Amygdala (tissue), 56 donors: Measurements from ENCODE around the gene COPB2.
A peak's percentile ranks its signal among the peaks of the same experiment; 100 is the strongest.

Experiments
- DNase-seq, 56 donors: peaks; one replicate each; lab custom pipeline; 2025; lab: John Stamatoyannopoulos, UW

COPB2 gene

GRCh38 chr3:139329364-139329850, 60.0 kb downstream of the COPB2 start:
- DNase-seq = peak in 53 of 56 donors; percentile 26 to 90 (median 66)

DNA sequence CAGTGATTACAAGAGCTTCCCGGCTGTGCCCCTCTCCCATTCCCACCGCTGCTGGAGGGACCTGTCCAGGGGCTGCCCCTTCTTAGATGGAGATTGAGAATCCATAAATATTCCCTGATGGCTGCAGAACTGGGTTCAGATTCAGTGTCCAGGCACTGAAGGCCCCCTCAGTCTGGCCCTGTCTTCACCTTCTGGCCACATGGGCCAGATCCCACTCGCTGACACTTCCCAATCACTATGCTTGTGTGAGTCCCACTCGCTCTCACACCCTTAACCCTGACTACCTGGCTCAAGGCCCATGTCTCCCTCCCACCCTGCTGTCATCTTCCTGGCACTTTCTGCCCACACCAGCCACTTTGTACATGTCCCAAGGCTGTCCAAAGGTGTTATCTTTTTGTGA, 61.1 kb downstream of the COPB2 start:
- DNase-seq = no peak

DNA sequence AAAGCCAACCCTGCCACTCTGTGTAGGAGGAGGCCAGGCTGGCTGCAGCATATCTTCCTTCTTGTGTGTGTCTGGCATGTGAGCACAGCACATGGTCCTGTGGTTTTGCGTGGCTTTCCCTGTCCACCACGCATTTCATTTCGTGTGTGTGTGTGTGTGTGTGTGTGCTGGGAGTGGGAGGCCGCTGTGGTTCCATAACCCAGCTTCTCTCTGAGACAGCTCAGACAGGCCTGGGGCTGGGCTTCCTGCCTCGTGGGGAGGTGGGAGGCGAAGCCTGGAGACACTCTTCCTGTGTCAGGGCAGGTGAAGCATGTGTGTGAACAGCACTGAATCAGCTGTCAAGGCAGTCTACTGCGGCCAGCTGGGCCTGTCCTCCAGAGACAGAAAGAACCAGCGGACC, 61.6 kb downstream of the COPB2 start:
- no peak for DNase-seq

- no peak for DNase-seq
These were observed 62.2 kb downstream of the COPB2 start for GRCh38 chr3:139327231-139327630.

DNA sequence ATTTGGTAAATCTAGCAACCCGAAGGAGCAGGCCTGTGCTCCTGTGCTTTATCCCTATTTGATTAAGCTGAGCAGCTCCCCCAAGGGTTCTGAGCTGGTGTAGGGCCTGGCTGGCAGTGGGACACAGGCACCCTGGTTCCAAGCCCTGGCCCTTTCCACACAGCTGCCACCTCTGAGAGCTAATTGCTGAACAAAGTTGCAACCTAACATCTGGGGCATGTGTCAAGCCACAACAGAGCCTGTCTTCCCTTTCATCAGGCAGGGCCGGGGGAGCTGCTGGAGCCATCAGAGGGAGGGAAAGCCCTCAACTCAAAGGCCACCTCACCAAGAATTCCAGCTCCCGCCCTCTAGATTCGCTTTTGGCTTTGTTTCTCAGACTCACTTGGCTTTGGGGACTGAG, 62.7 kb downstream of the COPB2 start:
- no peak for DNase-seq

DNA sequence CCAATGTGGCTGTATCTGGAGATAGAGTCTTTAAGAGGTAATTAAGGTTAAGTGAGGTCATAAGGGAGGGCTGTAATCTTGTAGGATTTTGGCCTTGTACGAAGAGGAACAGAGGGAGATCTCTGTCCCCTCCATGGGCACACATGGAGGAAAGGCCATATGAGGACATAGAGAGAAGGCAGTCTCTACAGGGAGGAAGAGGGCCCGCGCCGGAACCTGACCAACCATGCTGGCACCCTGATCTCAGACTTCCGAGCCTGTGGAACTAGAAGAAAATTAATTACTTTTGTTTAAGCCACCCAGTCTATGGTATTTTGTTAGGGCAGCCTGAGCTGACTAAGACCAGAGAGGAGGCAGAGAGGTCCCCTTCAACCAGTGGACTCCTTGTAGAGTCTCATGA, 63.3 kb downstream of the COPB2 start:
- DNase-seq = no peak

DNA sequence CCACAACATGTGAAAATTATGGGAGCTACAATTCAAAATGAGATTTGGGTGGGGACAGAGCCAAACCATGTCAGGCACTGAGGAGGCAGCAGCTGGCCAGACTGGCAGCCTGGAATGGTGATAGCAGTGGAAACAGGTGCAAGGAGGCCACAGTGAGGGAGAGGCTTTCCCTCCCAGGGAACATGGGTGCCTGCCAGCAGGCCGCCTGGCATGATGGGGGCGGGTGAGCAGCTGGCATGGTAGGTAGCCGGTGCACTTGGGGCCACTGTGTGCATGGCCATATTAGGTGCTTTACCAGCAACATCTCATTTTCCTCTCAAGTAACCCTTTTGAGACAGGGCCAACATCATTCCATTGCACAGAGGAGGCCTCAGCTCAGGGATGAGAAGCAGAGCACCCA, 63.9 kb downstream of the COPB2 start:
- DNase-seq = no peak

DNA sequence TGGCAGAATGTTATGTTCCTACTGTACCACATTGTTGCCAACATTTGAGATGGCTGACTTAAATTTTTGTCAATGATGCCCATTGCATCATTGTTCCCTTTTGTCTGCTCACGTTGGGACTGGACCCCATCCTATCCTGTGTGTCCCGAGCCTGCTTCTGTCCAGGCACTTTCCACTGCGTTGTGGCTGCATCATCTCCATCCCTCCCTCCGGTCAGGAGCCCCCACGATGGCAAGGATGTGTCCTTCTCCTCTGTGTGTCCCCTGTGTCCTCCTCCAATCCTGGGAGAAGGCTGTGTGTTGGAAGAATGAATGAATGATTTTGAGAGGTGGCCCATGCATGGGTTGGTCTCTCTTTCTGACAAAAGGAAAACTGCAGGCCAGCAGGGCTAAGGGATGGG, 65.0 kb downstream of the COPB2 start:
- no peak for DNase-seq

DNA sequence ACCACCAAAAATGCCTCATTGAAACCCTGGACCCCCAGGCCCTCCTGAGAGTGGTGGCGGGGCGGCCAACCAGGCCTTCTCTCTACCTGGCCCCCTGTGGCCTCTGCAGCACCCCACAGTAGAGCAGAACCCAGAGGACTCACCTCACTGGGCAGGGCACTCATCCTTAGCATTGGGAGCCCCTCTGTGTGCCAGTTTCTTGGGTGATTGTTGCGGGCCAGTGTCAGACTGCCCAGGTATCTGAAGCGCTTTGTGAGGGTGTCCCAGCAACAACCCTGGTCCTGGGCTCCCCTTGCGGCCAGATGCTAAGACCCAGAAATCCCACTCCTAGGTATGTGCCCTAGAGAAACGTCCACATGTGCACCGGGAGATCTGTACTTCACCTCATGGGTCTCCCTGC, 66.3 kb downstream of the COPB2 start:
- no peak for DNase-seq

GRCh38 chr3:139322346-139322745, 67.1 kb downstream of the COPB2 start:
- DNase-seq = no peak

DNA sequence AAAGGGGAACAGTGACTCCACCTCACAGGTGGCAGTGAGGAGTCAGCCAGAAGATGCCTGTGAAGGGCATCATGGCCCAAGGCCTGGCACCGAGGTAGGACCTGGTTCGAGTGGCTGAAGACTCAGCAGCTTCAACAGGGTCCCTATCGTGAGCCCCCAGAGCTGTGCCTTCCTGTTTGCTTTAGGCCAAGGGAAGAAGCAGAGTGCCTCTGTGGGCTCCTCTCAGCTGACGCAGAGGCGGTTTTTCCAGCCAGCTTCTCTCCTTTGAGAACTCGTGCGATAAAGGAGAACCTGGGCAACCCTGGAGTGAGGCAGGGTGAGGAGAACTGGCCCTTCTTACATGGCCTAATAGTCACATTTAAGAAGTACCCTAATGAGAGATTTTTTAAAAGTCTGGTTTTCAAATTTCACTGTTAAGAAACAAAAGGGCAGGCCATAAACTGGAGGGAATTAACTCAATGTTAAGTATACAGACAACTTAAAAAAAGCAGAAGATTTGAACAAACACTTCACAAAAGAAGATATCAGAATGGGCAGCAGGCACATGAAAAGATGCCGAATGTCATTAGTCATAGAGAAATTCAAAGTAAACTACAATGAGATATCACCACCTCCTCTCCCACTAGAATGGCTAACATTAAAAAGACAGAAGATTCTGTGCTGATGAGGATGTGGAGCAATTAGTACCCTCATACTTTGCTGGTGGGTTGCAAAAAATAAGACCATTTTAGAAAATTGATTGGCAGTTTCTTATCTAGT, 68.7 kb downstream of the COPB2 start:
- DNase-seq = no peak

GRCh38 chr3:139319428-139320402, 69.7 kb downstream of the COPB2 start:
- no peak for DNase-seq

GRCh38 chr3:139318826-139319225, 70.6 kb downstream of the COPB2 start:
- DNase-seq = no peak

DNA sequence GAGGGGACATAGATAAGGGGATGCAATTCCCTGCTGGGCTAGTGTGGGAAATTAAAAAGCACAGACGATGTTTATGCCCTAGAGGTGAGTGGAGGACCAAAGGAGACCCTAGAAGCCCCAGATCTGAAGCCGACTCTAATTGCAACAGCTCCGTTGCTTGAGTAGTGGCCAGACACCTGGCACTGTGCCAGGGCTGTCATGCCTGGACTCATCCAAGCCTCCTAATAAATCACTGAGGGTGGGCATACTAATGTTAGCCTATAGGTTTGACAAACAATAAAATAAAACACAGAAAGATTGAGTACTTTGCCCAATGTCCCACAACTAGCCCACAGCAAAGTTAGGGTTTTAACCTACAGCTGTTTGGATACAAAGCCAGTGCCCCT, 71.0 kb downstream of the COPB2 start:
- DNase-seq = peak in 1 of 56 donors; percentile 5

DNA sequence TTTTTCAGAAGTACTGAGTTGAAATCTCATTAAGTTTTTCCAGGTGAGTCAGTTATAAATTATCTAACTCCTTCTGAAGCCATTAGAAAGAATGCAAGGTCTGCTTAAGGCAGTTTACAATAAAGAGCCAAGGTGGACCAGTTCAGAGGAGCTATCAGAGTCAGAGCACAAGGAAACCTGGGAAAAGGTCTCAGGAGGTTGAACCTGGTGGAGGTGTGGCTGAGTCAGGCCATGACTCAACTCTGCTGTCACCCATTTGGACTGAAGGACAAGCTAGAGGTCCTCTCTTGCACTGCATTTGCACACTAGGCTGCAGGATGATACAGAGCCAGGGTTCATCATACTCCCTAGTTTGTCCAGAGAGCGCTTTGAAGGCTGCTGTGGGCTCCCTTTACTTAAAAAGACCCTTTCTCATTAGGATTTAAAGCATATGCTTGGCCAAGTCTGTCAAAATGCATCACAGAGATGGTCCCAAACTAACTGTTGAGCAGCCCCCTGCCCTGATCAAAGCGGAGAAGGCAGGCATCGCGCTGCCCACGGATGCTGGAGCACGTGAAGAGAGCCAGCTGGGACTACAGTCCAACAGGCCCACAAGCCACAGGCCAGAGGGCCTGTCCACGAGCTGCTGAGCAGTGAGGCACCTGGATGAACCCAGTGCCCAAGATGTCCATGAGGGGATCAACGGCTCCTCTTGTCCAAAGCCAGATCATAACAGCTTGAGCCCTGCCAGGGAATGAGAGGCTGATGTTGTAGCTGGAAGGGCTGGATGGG, 71.6 kb downstream of the COPB2 start:
- DNase-seq = no peak

GRCh38 chr3:139317215-139317614, 72.2 kb downstream of the COPB2 start:
- no peak for DNase-seq

DNA sequence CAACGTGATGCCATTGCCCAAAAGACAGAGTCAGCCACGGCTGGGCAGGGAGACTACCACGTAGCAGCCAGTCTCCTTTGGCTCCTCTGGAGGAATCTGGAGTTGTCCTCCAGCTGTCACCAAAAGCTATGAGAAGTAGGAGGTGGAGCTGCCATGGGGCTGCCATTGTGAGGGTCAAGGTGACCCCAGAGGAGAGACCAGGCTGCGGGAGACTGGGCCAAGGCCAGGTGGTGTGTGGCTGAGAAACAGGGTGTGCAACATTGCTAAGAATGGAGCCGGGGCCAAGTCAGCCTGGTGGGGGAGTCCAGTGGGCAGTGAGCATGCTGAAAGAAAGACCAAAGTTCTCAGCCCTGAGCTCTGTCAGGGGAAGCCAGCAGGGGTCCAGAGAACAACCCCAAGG, 75.5 kb downstream of the COPB2 start:
- no peak for DNase-seq

GRCh38 chr3:139312959-139313358, 76.5 kb downstream of the COPB2 start:
- no peak for DNase-seq

DNA sequence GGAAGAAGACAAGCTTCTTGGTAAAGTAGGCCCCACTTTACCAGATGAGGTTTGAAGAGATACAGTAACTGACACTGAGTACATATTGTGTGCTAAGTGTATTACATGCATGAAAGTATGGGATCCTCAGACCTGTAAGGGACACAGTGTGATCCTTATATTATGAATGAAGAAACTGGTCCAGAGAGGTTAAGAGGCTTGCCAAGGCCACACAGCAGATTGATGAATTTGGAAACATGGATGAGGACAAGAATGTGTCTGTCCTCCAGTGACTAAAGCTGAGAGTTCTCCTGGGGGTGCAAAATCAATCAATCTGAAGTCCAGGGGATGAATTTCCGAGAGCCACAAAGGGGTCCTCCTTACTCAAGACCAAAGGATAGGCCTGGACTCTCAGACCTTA, 77.0 kb downstream of the COPB2 start:
- DNase-seq = no peak

DNA sequence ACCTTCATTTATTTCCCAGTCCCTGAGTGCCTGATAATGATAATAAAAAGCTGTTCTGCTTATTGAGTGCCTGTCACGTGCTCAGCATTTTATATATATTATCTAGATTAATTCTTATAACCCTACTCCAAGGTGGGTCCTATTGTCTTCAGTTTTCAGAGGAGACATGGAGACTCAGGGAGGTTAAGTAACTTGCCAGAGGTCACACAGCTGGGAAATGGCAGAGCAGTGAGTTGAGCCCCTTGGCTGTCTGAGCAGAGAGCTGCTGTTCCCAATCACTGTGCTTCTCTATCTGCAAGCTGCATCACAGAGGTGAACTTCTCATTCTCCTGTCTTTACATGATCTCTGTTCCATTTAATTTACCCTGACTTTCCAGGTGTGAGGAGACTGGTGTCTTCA, 77.9 kb downstream of the COPB2 start:
- no peak for DNase-seq

GRCh38 chr3:139310474-139310933, 78.9 kb downstream of the COPB2 start:
- DNase-seq = no peak
